Measurements from ENCODE around the gene ZNF524. TPM values are rescaled to one million over a fixed set of nuclear protein-coding genes. Genes with fewer than 3 reads are reported as not detected.
A peak's percentile ranks its signal among the peaks of the same experiment; 100 is the strongest.

ZNF524 gene
- total and polyA plus RNA-seq, 10 of the 15 experiments (the other 5 are each of a cell fraction or from before 2014, with no cell fraction given), result 0.47 to 18.6 (median 12.4) TPM; not detected in 1

GRCh38 chr19:55649268-55650125, 49.4 kb downstream of the ZNF524 start:
- ChIA-PET RAD21 (ENCODE audit: unreplicated experiment) (interaction anchor here (1.0 to 4.4 kb wide), 2 partner anchors 12 to 17 kb away, joined by 3 to 36 read pairs; no protein-coding TSS in a partner anchor), POLR2A (interaction anchor here (0.6 to 3.1 kb wide), 7 partner anchors 7 to 49 kb away, joined by 3 to 28 read pairs (median 3); partner anchors contain the start of genes ZNF524 and ZNF784), SMC1A (ENCODE audit: uncharacterized antibody, unreplicated experiment) (interaction anchor here (1.1 kb wide), 1 partner anchor 10 kb away, joined by 3 read pairs; no protein-coding TSS in a partner anchor), CTCF (interaction anchor here (0.6 to 4.8 kb wide), 10 partner anchors 12 to 265 kb away, joined by 3 to 52 read pairs (median 6); partner anchors contain the start of gene ZNF865)
- Histone ChIP-seq H3K4me1 (ENCODE audit: control insufficient read depth, insufficient read depth, low read length) (peaks cover 22% of the 10 kb centered on the region), H3K79me2 (ENCODE audit: control insufficient read depth, insufficient read depth, low read length) (peaks cover 37% of the 10 kb centered on the region), H3K4me3 (peak overlapping the region; percentile 99), H3K9ac (ENCODE audit: control insufficient read depth, insufficient read depth, low read length) (peak overlapping the region; percentile 91), H3K27me3 (replicated peaks in 1 of 2; ENCODE audit: control insufficient read depth in 2 of 2, insufficient read depth in 2 of 2, low read length in 1 of 2) (no peaks in the 10 kb centered on the region), H3K4me2 (ENCODE audit: control insufficient read depth, insufficient read depth) (peak overlapping the region; percentile 95), H2AFZ (ENCODE audit: control insufficient read depth, low read depth, low read length) (no peak overlapping the region; the same call in 1 of the 2 replicates), H3K27ac (ENCODE audit: control insufficient read depth, insufficient read depth) (peak overlapping the region; percentile 90), H4K20me1 (ENCODE audit: control insufficient read depth, insufficient read depth) (no peaks in the 10 kb centered on the region), H3K36me3 (ENCODE audit: control insufficient read depth in 2 of 2, insufficient read depth in 2 of 2, low read length in 1 of 2) (peaks cover 1 to 2% of the 10 kb centered on the region in 2 experiments; a peak in 2 of 4 replicates), H3K9me3 (replicated peaks; ENCODE audit: control insufficient read depth, insufficient read depth, low read length) (no peaks in the 10 kb centered on the region)
- DNase-seq (ENCODE audit: low read depth, low spot score) (no peak), FAIRE-seq (no peak), ATAC-seq (no peak)
- in situ Hi-C loops (cut with MboI) (loop anchor here (5.0 to 25.0 kb wide), 3 partner anchors 663 to 1512 kb away; partner anchors contain the start of genes CNOT3, LENG9 and ZSCAN5A), intact Hi-C loops (cut with micrococcal nuclease; ENCODE audit: unreplicated experiment) (no loop called here)
- no TSS peak for BruUV-seq (replicated peaks)
- TF ChIP-seq RELA (IDR thresholded peaks at IDR 0.05; ENCODE audit: borderline replicate concordance, partially characterized antibody), result no peak
- 0 out of 2 replicates have a peak, but pooled peaks have one; percentile 24 for TF ChIP-seq POLR2A (IDR thresholded peaks at IDR 0.05; ENCODE audit: low read depth, low read length)
- 0 out of 2 replicates have a peak, but pooled peaks have one; percentile 1 for TF ChIP-seq SPI1 (IDR thresholded peaks at IDR 0.05; ENCODE audit: borderline replicate concordance, insufficient read depth, low read depth, low read length)
- 55% methylated on average over 16 of the region's 17 CpGs for WGBS (ENCODE audit: insufficient coverage, insufficient replicate concordance, low lambda C conversion rate, missing lambda C conversion rate)

DNA sequence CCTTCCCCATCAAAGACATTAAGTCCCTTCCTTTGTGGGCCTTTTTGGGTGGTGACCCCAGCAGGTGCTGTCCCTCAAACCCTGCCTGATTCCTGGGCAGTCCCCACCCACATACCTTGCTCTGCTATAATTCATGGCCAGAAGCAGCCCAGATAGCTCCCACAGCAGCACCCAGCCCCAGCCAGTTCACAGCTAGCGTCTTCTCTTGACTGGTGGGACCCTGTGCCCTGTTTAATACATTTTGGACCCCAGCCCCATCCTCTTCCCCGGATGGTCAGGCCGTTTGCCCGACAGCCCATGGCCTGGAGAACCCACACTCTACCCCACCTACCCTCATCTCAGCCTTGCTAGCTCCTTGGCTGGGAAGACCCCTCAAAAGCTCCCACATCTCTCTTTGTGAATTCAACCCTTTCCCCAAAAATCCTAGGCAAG, 50.1 kb downstream of the ZNF524 start:
- no peaks in the 10 kb centered on the region for H4K20me1 ChIP-seq (ENCODE audit: control insufficient read depth, insufficient read depth)
- ChIA-PET CTCF (interaction anchor here (0.6 to 4.8 kb wide), 4 partner anchors 12 to 134 kb away, joined by 3 to 28 read pairs (median 6); no protein-coding TSS in a partner anchor), POLR2A (interaction anchor here (0.6 to 1.3 kb wide), 4 partner anchors 8 to 50 kb away, joined by 3 to 6 read pairs (median 4); partner anchors contain the start of genes ZNF524 and ZNF784), SMC1A (ENCODE audit: uncharacterized antibody, unreplicated experiment) (no interaction called here), RAD21 (ENCODE audit: unreplicated experiment) (interaction anchor here (1.0 to 4.4 kb wide), 2 partner anchors 12 to 17 kb away, joined by 3 to 36 read pairs; no protein-coding TSS in a partner anchor)
- DNase-seq (ENCODE audit: low read depth, low spot score), result no peak
- peaks cover 17% of the 10 kb centered on the region for H3K4me1 ChIP-seq (ENCODE audit: control insufficient read depth, insufficient read depth, low read length)
- H3K9ac ChIP-seq (ENCODE audit: control insufficient read depth, insufficient read depth, low read length), result peak overlapping the region; percentile 22; the same call in 1 of the 2 replicates
- H3K4me3 ChIP-seq, result no peak overlapping the region; the same call in 1 of the 2 replicates
- H3K9me3 ChIP-seq (replicated peaks; ENCODE audit: control insufficient read depth, insufficient read depth, low read length), result no peaks in the 10 kb centered on the region
- peaks cover 34% of the 10 kb centered on the region for H3K79me2 ChIP-seq (ENCODE audit: control insufficient read depth, insufficient read depth, low read length)
- peak overlapping the region; percentile 95; the same call in 1 of the 2 replicates for H3K4me2 ChIP-seq (ENCODE audit: control insufficient read depth, insufficient read depth)
- peak overlapping the region; percentile 46; the same call in 1 of the 2 replicates for H3K27ac ChIP-seq (ENCODE audit: control insufficient read depth, insufficient read depth)
- no TSS peak for BruUV-seq (replicated peaks)
- 83% methylated on average over 4 of the region's 4 CpGs for WGBS (ENCODE audit: insufficient coverage, insufficient replicate concordance, low lambda C conversion rate, missing lambda C conversion rate)
- FAIRE-seq, result no peak
- intact Hi-C loops (cut with micrococcal nuclease; ENCODE audit: unreplicated experiment) (no loop called here), in situ Hi-C loops (cut with MboI) (loop anchor here (5.0 to 25.0 kb wide), 3 partner anchors 662 to 1513 kb away; partner anchors contain the start of genes CNOT3, LENG9 and ZSCAN5A)
- ATAC-seq, result no peak
- no peak overlapping the region for H2AFZ ChIP-seq (ENCODE audit: control insufficient read depth, low read depth, low read length)
- peaks cover 1 to 2% of the 10 kb centered on the region in 2 experiments; a peak in 2 of 4 replicates for H3K36me3 ChIP-seq (ENCODE audit: control insufficient read depth in 2 of 2, insufficient read depth in 2 of 2, low read length in 1 of 2)
- no peaks in the 10 kb centered on the region for H3K27me3 ChIP-seq (replicated peaks in 1 of 2; ENCODE audit: control insufficient read depth in 2 of 2, insufficient read depth in 2 of 2, low read length in 1 of 2)
- TF ChIP-seq RAD21 (IDR thresholded peaks at IDR 0.05; ENCODE audit: insufficient read depth, low read depth, low read length) (no peak), STAT1 (conservative IDR thresholded peaks at IDR 0.05) (no peak), NFYA (IDR thresholded peaks at IDR 0.05; ENCODE audit: borderline replicate concordance, low read depth, low read length) (no peak), GATAD2B (conservative IDR thresholded peaks at IDR 0.05; ENCODE audit: low read depth) (no peak), IRF4 (IDR thresholded peaks at IDR 0.05; ENCODE audit: low read depth, low read length) (no peak)
- TF ChIP-seq, protein P1, sequence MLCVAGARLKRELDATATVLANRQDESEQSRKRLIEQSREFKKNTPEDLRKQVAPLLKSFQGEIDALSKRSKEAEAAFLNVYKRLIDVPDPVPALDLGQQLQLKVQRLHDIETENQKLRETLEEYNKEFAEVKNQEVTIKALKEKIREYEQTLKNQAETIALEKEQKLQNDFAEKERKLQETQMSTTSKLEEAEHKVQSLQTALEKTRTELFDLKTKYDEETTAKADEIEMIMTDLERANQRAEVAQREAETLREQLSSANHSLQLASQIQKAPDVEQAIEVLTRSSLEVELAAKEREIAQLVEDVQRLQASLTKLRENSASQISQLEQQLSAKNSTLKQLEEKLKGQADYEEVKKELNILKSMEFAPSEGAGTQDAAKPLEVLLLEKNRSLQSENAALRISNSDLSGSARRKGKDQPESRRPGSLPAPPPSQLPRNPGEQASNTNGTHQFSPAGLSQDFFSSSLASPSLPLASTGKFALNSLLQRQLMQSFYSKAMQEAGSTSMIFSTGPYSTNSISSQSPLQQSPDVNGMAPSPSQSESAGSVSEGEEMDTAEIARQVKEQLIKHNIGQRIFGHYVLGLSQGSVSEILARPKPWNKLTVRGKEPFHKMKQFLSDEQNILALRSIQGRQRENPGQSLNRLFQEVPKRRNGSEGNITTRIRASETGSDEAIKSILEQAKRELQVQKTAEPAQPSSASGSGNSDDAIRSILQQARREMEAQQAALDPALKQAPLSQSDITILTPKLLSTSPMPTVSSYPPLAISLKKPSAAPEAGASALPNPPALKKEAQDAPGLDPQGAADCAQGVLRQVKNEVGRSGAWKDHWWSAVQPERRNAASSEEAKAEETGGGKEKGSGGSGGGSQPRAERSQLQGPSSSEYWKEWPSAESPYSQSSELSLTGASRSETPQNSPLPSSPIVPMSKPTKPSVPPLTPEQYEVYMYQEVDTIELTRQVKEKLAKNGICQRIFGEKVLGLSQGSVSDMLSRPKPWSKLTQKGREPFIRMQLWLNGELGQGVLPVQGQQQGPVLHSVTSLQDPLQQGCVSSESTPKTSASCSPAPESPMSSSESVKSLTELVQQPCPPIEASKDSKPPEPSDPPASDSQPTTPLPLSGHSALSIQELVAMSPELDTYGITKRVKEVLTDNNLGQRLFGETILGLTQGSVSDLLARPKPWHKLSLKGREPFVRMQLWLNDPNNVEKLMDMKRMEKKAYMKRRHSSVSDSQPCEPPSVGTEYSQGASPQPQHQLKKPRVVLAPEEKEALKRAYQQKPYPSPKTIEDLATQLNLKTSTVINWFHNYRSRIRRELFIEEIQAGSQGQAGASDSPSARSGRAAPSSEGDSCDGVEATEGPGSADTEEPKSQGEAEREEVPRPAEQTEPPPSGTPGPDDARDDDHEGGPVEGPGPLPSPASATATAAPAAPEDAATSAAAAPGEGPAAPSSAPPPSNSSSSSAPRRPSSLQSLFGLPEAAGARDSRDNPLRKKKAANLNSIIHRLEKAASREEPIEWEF (IDR thresholded peaks at IDR 0.05; ENCODE audit: insufficient replicate concordance, low read depth, low read length), result no peak

All from GM12878 (cell line).